H1 (cell line): ENCODE data around the gene PPP2R3B. TPM values are rescaled to one million over a fixed set of nuclear protein-coding genes. Genes with fewer than 3 reads are reported as not detected.

Experiments
- CBX5 ChIP-seq: fragments of 300-800, 300-1000 bp; sonication (generic); IDR thresholded peaks from 2 replicates; pipeline ENCODE4 v1.7.1; 2016; ENCODE audit warnings: antibody characterized with exemption, low read length, low read depth
- CHD1 ChIP-seq: IDR thresholded peaks from 2 replicates; pipeline ENCODE4 v1.6.1; 2012; ENCODE audit warnings: low read depth, low read length, improper control_type of control experiment
- CHD2 ChIP-seq: IDR thresholded peaks from 2 replicates; pipeline ENCODE4 v1.6.1; 2012; ENCODE audit warnings: low read length, improper control_type of control experiment
- GTF2F1 ChIP-seq: IDR thresholded peaks from 2 replicates; pipeline ENCODE4 v1.6.1; 2012; ENCODE audit warnings: low read depth, low read length, improper control_type of control experiment, borderline replicate concordance
- NANOG ChIP-seq: IDR thresholded peaks from 2 replicates; pipeline ENCODE4 v1.6.1; 2011; ENCODE audit warnings: low read length, low read depth, mild to moderate bottlenecking, inconsistent platforms; ENCODE audit not compliant: insufficient read depth, poor library complexity, severe bottlenecking
- SIRT6 ChIP-seq: IDR thresholded peaks from one replicate; pipeline ENCODE4 v1.7.1; 2012; ENCODE audit warnings: low read length, inconsistent platforms
- polyA plus RNA-seq, 7 experiments: library from polyadenylated mRNA; depleted of rRNA in 3 of 7; stranded (reverse) in 5 of 7; unstranded in 2 of 7; fragments of >200 nt in 5 of 7; fragments of 200-250 nt in 2 of 7; gene quantifications; 1 replicate in 5 of 7; 2 replicates in 1 of 7; 4 replicates in 1 of 7; pipeline versions ENCODE4 v1.2.1 to v1.2.3, GENCODE V29; 2011 to 2013; ENCODE audit warnings: missing spikeins in 2 of 7, mixed read lengths in 2 of 7
- total RNA-seq: library from RNA; stranded (reverse); fragmentation: NEBNext Ultra II Directional; extraction: Animal tissue kit (Norgen Biotek cat#: 25700); gene quantifications from 2 replicates; pipeline ENCODE4 v1.2.1, GENCODE V29; 2021
- TF ChIP-seq, protein P1 (sequence below): fragments of 300-600 bp; sonication (generic); IDR thresholded peaks from 2 replicates; pipeline ENCODE4 v1.7.1; 2012; ENCODE audit warnings: low read length, moderate library complexity, mild to moderate bottlenecking, inconsistent platforms; ENCODE audit not compliant: insufficient replicate concordance
- TF ChIP-seq, protein P2 (sequence below), 3 experiments: IDR thresholded peaks; 1 replicate in 2 of 3; 2 replicates in 1 of 3; pipeline versions ENCODE4 v1.5.1 to v1.6.1; 2011; ENCODE audit warnings: low read length in 3 of 3, mild to moderate bottlenecking in 3 of 3, inconsistent platforms in 2 of 3, low read depth in 1 of 3, moderate library complexity in 1 of 3; ENCODE audit not compliant: insufficient read depth in 1 of 3; ENCODE audit errors: control extremely low read depth in 1 of 3

PPP2R3B gene
- total and polyA plus RNA-seq, 2 of the 8 experiments (the other 6 are each of a cell fraction or from before 2014, with no cell fraction given), result 47.6 to 86.7 TPM

- TF ChIP-seq, protein P1, sequence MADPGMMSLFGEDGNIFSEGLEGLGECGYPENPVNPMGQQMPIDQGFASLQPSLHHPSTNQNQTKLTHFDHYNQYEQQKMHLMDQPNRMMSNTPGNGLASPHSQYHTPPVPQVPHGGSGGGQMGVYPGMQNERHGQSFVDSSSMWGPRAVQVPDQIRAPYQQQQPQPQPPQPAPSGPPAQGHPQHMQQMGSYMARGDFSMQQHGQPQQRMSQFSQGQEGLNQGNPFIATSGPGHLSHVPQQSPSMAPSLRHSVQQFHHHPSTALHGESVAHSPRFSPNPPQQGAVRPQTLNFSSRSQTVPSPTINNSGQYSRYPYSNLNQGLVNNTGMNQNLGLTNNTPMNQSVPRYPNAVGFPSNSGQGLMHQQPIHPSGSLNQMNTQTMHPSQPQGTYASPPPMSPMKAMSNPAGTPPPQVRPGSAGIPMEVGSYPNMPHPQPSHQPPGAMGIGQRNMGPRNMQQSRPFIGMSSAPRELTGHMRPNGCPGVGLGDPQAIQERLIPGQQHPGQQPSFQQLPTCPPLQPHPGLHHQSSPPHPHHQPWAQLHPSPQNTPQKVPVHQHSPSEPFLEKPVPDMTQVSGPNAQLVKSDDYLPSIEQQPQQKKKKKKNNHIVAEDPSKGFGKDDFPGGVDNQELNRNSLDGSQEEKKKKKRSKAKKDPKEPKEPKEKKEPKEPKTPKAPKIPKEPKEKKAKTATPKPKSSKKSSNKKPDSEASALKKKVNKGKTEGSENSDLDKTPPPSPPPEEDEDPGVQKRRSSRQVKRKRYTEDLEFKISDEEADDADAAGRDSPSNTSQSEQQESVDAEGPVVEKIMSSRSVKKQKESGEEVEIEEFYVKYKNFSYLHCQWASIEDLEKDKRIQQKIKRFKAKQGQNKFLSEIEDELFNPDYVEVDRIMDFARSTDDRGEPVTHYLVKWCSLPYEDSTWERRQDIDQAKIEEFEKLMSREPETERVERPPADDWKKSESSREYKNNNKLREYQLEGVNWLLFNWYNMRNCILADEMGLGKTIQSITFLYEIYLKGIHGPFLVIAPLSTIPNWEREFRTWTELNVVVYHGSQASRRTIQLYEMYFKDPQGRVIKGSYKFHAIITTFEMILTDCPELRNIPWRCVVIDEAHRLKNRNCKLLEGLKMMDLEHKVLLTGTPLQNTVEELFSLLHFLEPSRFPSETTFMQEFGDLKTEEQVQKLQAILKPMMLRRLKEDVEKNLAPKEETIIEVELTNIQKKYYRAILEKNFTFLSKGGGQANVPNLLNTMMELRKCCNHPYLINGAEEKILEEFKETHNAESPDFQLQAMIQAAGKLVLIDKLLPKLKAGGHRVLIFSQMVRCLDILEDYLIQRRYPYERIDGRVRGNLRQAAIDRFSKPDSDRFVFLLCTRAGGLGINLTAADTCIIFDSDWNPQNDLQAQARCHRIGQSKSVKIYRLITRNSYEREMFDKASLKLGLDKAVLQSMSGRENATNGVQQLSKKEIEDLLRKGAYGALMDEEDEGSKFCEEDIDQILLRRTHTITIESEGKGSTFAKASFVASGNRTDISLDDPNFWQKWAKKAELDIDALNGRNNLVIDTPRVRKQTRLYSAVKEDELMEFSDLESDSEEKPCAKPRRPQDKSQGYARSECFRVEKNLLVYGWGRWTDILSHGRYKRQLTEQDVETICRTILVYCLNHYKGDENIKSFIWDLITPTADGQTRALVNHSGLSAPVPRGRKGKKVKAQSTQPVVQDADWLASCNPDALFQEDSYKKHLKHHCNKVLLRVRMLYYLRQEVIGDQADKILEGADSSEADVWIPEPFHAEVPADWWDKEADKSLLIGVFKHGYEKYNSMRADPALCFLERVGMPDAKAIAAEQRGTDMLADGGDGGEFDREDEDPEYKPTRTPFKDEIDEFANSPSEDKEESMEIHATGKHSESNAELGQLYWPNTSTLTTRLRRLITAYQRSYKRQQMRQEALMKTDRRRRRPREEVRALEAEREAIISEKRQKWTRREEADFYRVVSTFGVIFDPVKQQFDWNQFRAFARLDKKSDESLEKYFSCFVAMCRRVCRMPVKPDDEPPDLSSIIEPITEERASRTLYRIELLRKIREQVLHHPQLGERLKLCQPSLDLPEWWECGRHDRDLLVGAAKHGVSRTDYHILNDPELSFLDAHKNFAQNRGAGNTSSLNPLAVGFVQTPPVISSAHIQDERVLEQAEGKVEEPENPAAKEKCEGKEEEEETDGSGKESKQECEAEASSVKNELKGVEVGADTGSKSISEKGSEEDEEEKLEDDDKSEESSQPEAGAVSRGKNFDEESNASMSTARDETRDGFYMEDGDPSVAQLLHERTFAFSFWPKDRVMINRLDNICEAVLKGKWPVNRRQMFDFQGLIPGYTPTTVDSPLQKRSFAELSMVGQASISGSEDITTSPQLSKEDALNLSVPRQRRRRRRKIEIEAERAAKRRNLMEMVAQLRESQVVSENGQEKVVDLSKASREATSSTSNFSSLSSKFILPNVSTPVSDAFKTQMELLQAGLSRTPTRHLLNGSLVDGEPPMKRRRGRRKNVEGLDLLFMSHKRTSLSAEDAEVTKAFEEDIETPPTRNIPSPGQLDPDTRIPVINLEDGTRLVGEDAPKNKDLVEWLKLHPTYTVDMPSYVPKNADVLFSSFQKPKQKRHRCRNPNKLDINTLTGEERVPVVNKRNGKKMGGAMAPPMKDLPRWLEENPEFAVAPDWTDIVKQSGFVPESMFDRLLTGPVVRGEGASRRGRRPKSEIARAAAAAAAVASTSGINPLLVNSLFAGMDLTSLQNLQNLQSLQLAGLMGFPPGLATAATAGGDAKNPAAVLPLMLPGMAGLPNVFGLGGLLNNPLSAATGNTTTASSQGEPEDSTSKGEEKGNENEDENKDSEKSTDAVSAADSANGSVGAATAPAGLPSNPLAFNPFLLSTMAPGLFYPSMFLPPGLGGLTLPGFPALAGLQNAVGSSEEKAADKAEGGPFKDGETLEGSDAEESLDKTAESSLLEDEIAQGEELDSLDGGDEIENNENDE, result no peak
- TF ChIP-seq NANOG (no peak), CHD2 (no peak), CHD1 (no peak), GTF2F1 (no peak), SIRT6 (no peak), CBX5 (no peak)
- TF ChIP-seq, protein P2, sequence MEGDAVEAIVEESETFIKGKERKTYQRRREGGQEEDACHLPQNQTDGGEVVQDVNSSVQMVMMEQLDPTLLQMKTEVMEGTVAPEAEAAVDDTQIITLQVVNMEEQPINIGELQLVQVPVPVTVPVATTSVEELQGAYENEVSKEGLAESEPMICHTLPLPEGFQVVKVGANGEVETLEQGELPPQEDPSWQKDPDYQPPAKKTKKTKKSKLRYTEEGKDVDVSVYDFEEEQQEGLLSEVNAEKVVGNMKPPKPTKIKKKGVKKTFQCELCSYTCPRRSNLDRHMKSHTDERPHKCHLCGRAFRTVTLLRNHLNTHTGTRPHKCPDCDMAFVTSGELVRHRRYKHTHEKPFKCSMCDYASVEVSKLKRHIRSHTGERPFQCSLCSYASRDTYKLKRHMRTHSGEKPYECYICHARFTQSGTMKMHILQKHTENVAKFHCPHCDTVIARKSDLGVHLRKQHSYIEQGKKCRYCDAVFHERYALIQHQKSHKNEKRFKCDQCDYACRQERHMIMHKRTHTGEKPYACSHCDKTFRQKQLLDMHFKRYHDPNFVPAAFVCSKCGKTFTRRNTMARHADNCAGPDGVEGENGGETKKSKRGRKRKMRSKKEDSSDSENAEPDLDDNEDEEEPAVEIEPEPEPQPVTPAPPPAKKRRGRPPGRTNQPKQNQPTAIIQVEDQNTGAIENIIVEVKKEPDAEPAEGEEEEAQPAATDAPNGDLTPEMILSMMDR (IDR thresholded peaks at IDR 0.05; ENCODE audit: control extremely low read depth in 1 of 3, insufficient read depth in 1 of 3, low read depth in 1 of 3, low read length in 3 of 3), result no peak
These were observed 32.4 kb upstream of the PPP2R3B start (continued) for GRCh38 chrX:418927-419729.
